Measurements from ENCODE around the gene LNX2.

LNX2 gene

GRCh38 chr13:27562457-27562856, 57.9 kb downstream of the LNX2 start:
- Histone ChIP-seq H3K4me1 (ENCODE audit: insufficient read depth, low read length, poor library complexity, severe bottlenecking) (peaks cover 10% of the 10 kb centered on the region), H3K9ac (ENCODE audit: low read depth, low read length, poor library complexity, severe bottlenecking) (no peak overlapping the region), H3K27me3 (ENCODE audit: insufficient read depth, low read length, poor library complexity, severe bottlenecking) (no peaks in the 10 kb centered on the region), H3K4me2 (ENCODE audit: low read depth, low read length, poor library complexity, severe bottlenecking) (no peak overlapping the region), H3K4me3 (ENCODE audit: low read length, poor library complexity, severe bottlenecking) (no peak overlapping the region), H3K36me3 (ENCODE audit: insufficient read depth, low read length) (peaks cover 51% of the 10 kb centered on the region; the same call in 1 of the 2 replicates), H4K20me1 (ENCODE audit: insufficient read depth, low read length, poor library complexity, severe bottlenecking) (no peaks in the 10 kb centered on the region), H2AFZ (ENCODE audit: low read length) (no peak overlapping the region), H3K9me2 (replicated peaks; ENCODE audit: low read depth, low read length) (no peaks in the 10 kb centered on the region), H3K9me3 (ENCODE audit: insufficient read depth, low read depth, low read length) (no peaks in the 10 kb centered on the region), H3K79me2 (ENCODE audit: insufficient read depth, low read length) (no peaks in the 10 kb centered on the region), H3F3A (ENCODE audit: low read depth) (no peaks in the 10 kb centered on the region)
- TF ChIP-seq EZH2phosphoT487 (IDR thresholded peaks at IDR 0.05; ENCODE audit: borderline replicate concordance): no peak
- no peak for TF ChIP-seq CTCF (conservative IDR thresholded peaks at IDR 0.05; ENCODE audit: low read length)

DNA sequence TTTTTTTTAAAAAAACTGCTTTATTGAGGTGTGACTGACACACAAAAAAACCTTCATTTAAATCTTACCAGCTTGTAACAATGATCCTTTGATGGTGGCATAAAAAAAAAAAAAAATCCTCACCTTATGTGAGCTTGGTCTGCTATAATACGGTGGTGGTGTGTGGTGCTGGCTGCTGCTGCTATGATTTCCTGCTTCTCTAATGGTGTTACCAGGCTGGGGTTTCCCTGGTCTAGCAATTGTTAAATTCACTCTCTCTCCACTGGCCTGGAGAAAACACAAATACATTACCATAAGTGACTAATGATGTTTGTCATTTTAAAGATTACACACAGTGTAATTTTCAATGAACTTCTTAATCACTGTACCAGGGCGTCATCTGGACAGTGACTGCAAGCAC, 60.6 kb downstream of the LNX2 start:
- H3K4me1 ChIP-seq (ENCODE audit: insufficient read depth, low read length, poor library complexity, severe bottlenecking): peaks cover 10% of the 10 kb centered on the region
- no peaks in the 10 kb centered on the region for H3F3A ChIP-seq (ENCODE audit: low read depth)
- no peaks in the 10 kb centered on the region for H4K20me1 ChIP-seq (ENCODE audit: insufficient read depth, low read length, poor library complexity, severe bottlenecking)
- TF ChIP-seq CTCF (conservative IDR thresholded peaks at IDR 0.05; ENCODE audit: low read length): no peak
- TF ChIP-seq EZH2phosphoT487 (IDR thresholded peaks at IDR 0.05; ENCODE audit: borderline replicate concordance): no peak
- no peaks in the 10 kb centered on the region for H3K9me2 ChIP-seq (replicated peaks; ENCODE audit: low read depth, low read length)
- H3K79me2 ChIP-seq (ENCODE audit: insufficient read depth, low read length): no peaks in the 10 kb centered on the region
- H3K9me3 ChIP-seq (ENCODE audit: insufficient read depth, low read depth, low read length): no peaks in the 10 kb centered on the region
- no peak overlapping the region for H3K4me2 ChIP-seq (ENCODE audit: low read depth, low read length, poor library complexity, severe bottlenecking)
- no peak overlapping the region for H3K9ac ChIP-seq (ENCODE audit: low read depth, low read length, poor library complexity, severe bottlenecking)
- H3K27me3 ChIP-seq (ENCODE audit: insufficient read depth, low read length, poor library complexity, severe bottlenecking): no peaks in the 10 kb centered on the region
- H3K36me3 ChIP-seq (ENCODE audit: insufficient read depth, low read length): peaks cover 38% of the 10 kb centered on the region
- no peak overlapping the region for H2AFZ ChIP-seq (ENCODE audit: low read length)
- no peak overlapping the region for H3K4me3 ChIP-seq (ENCODE audit: low read length, poor library complexity, severe bottlenecking)

GRCh38 chr13:27556109-27556508, 64.2 kb downstream of the LNX2 start:
- Histone ChIP-seq H3K9me2 (replicated peaks; ENCODE audit: low read depth, low read length) (no peaks in the 10 kb centered on the region), H2AFZ (ENCODE audit: low read length) (no peak overlapping the region), H4K20me1 (ENCODE audit: insufficient read depth, low read length, poor library complexity, severe bottlenecking) (no peaks in the 10 kb centered on the region), H3K79me2 (ENCODE audit: insufficient read depth, low read length) (no peaks in the 10 kb centered on the region), H3F3A (ENCODE audit: low read depth) (no peaks in the 10 kb centered on the region), H3K4me1 (ENCODE audit: insufficient read depth, low read length, poor library complexity, severe bottlenecking) (peaks cover 10% of the 10 kb centered on the region), H3K9me3 (ENCODE audit: insufficient read depth, low read depth, low read length) (no peaks in the 10 kb centered on the region), H3K27me3 (ENCODE audit: insufficient read depth, low read length, poor library complexity, severe bottlenecking) (no peaks in the 10 kb centered on the region), H3K9ac (ENCODE audit: low read depth, low read length, poor library complexity, severe bottlenecking) (no peak overlapping the region), H3K4me2 (ENCODE audit: low read depth, low read length, poor library complexity, severe bottlenecking) (no peak overlapping the region), H3K4me3 (ENCODE audit: low read length, poor library complexity, severe bottlenecking) (no peak overlapping the region), H3K36me3 (ENCODE audit: insufficient read depth, low read length) (peaks cover 38% of the 10 kb centered on the region)
- TF ChIP-seq EZH2phosphoT487 (IDR thresholded peaks at IDR 0.05; ENCODE audit: borderline replicate concordance): no peak
- peak; percentile 48 for TF ChIP-seq CTCF (conservative IDR thresholded peaks at IDR 0.05; ENCODE audit: low read length)

Data from Loucy (cell line).